Measurements from ENCODE around the gene BBS2. TPM values are rescaled to one million over a fixed set of nuclear protein-coding genes. Genes with fewer than 3 reads are reported as not detected.

The BBS2 gene
- total RNA-seq, 2 donors from 2014 or later, result 35.3 to 52.6 TPM

- WGBS, 2 experiments (ENCODE audit: insufficient coverage in 1 of 2, insufficient read length in 1 of 2), result 94% methylated on average over 5 of the region's 5 CpGs; no CpG with 5 or more reads in 1 of the 2 experiments
- no peaks in the 10 kb centered on the region for H3K9me3 ChIP-seq (ENCODE audit: control insufficient read depth, low read length)
- H3K9ac ChIP-seq (ENCODE audit: extremely low read depth, low read length, poor library complexity, severe bottlenecking), result no peak overlapping the region
- H3K27me3 Mint-ChIP-seq (ENCODE audit: insufficient read depth), result no peaks in the 10 kb centered on the region
- peaks cover 57% of the 10 kb centered on the region for H3K36me3 ChIP-seq (ENCODE audit: control insufficient read depth, insufficient read depth, low read length)
- H3K4me3 ChIP-seq (ENCODE audit: low read length), result no peak overlapping the region
- peaks cover 38% of the 10 kb centered on the region for H3K36me3 Mint-ChIP-seq (ENCODE audit: low read depth)
- peaks cover 3% of the 10 kb centered on the region for H3K4me1 Mint-ChIP-seq
- TF ChIP-seq, protein P1, sequence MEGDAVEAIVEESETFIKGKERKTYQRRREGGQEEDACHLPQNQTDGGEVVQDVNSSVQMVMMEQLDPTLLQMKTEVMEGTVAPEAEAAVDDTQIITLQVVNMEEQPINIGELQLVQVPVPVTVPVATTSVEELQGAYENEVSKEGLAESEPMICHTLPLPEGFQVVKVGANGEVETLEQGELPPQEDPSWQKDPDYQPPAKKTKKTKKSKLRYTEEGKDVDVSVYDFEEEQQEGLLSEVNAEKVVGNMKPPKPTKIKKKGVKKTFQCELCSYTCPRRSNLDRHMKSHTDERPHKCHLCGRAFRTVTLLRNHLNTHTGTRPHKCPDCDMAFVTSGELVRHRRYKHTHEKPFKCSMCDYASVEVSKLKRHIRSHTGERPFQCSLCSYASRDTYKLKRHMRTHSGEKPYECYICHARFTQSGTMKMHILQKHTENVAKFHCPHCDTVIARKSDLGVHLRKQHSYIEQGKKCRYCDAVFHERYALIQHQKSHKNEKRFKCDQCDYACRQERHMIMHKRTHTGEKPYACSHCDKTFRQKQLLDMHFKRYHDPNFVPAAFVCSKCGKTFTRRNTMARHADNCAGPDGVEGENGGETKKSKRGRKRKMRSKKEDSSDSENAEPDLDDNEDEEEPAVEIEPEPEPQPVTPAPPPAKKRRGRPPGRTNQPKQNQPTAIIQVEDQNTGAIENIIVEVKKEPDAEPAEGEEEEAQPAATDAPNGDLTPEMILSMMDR (conservative IDR thresholded peaks at IDR 0.05), result no peak
- H3K9me3 Mint-ChIP-seq, result no peaks in the 10 kb centered on the region
- no peak for DNase-seq
- H3K27ac ChIP-seq (ENCODE audit: low read depth, low read length), result no peak overlapping the region
- no peaks in the 10 kb centered on the region for H3K27me3 ChIP-seq (ENCODE audit: control insufficient read depth, insufficient read depth, low read length, poor library complexity, severe bottlenecking)
- H3K4me3 Mint-ChIP-seq, result no peak overlapping the region
- H3K4me1 ChIP-seq (ENCODE audit: control insufficient read depth, insufficient read depth, low read length), result peaks cover 2% of the 10 kb centered on the region
- H3K27ac Mint-ChIP-seq, result no peak overlapping the region
Observed at GRCh38 chr16:56482683-56483236, 37.1 kb downstream of the BBS2 start.

GRCh38 chr16:56481468-56482122 lies 38.2 kb downstream of the BBS2 start:
- DNase-seq, result no peak
- no peaks in the 10 kb centered on the region for H3K9me3 Mint-ChIP-seq
- H3K4me1 Mint-ChIP-seq, result peaks cover 4% of the 10 kb centered on the region
- H3K36me3 Mint-ChIP-seq (ENCODE audit: low read depth), result peaks cover 48% of the 10 kb centered on the region
- H3K4me3 Mint-ChIP-seq, result no peak overlapping the region
- Histone ChIP-seq H3K4me3 (ENCODE audit: low read length) (no peak overlapping the region), H3K4me1 (ENCODE audit: control insufficient read depth, insufficient read depth, low read length) (peaks cover 2% of the 10 kb centered on the region), H3K9me3 (ENCODE audit: control insufficient read depth, low read length) (no peaks in the 10 kb centered on the region), H3K36me3 (ENCODE audit: control insufficient read depth, insufficient read depth, low read length) (peaks cover 68% of the 10 kb centered on the region), H3K9ac (ENCODE audit: extremely low read depth, low read length, poor library complexity, severe bottlenecking) (no peak overlapping the region), H3K27ac (ENCODE audit: low read depth, low read length) (no peak overlapping the region), H3K27me3 (ENCODE audit: control insufficient read depth, insufficient read depth, low read length, poor library complexity, severe bottlenecking) (no peaks in the 10 kb centered on the region)
- 94 to 100% methylated on average over 1 to 2 of the region's 2 CpGs for WGBS, 2 experiments (ENCODE audit: insufficient coverage in 1 of 2, insufficient read length in 1 of 2)
- no peaks in the 10 kb centered on the region for H3K27me3 Mint-ChIP-seq (ENCODE audit: insufficient read depth)
- TF ChIP-seq, protein P1 (conservative IDR thresholded peaks at IDR 0.05), result no peak
- no peak overlapping the region for H3K27ac Mint-ChIP-seq

DNA sequence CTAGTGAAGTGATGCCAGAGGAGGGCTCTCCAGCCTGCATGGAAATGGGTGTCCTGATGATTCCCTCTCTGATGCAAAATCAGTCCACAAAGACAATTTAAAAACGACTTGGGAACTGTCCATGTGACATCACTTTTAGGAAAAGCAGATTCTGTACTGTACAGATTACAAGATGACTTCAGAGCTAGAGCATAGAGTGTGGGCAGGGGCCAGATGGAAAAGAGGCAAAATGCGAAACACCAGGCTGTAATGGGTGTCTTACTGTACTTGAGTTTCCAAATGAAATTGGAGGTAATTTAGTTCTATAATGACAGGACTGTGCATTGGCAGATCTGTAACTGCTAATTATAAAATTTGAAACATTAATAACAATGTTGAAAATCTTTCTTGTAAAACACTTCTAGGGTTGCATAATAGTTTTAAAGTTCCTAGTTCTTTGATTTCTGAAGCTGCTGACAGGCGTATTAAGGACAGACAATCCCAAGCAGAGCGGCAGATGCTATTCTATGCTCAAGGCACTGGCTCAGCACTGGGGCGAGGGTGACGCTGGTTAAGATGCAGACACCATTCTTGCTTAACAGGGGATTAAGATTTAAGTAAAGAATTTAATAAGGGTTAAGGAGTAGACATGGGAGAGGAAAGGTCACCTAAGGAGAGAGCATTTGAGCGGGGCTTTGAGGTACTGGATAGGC lies 38.9 kb downstream of the BBS2 start:
- peaks cover 2% of the 10 kb centered on the region for H3K4me1 ChIP-seq (ENCODE audit: control insufficient read depth, insufficient read depth, low read length)
- H3K27me3 Mint-ChIP-seq (ENCODE audit: insufficient read depth), result no peaks in the 10 kb centered on the region
- H3K36me3 Mint-ChIP-seq (ENCODE audit: low read depth), result peaks cover 51% of the 10 kb centered on the region
- H3K9me3 Mint-ChIP-seq, result no peaks in the 10 kb centered on the region
- TF ChIP-seq, protein P1 (conservative IDR thresholded peaks at IDR 0.05), result no peak
- H3K27me3 ChIP-seq (ENCODE audit: control insufficient read depth, insufficient read depth, low read length, poor library complexity, severe bottlenecking), result no peaks in the 10 kb centered on the region
- H3K9ac ChIP-seq (ENCODE audit: extremely low read depth, low read length, poor library complexity, severe bottlenecking), result no peak overlapping the region
- H3K27ac ChIP-seq (ENCODE audit: low read depth, low read length), result no peak overlapping the region
- peaks cover 69% of the 10 kb centered on the region for H3K36me3 ChIP-seq (ENCODE audit: control insufficient read depth, insufficient read depth, low read length)
- peaks cover 8% of the 10 kb centered on the region for H3K4me1 Mint-ChIP-seq
- H3K4me3 ChIP-seq (ENCODE audit: low read length), result no peak overlapping the region
- WGBS, 2 experiments (ENCODE audit: insufficient coverage in 1 of 2, insufficient read length in 1 of 2), result 87 to 89% methylated on average over 5 to 7 of the region's 7 CpGs
- no peaks in the 10 kb centered on the region for H3K9me3 ChIP-seq (ENCODE audit: control insufficient read depth, low read length)
- DNase-seq, result no peak
- H3K4me3 Mint-ChIP-seq, result no peak overlapping the region
- no peak overlapping the region for H3K27ac Mint-ChIP-seq
